A549 (cell line): ENCODE data around the gene GRIP1. TPM values are rescaled to one million over a fixed set of nuclear protein-coding genes. Genes with fewer than 3 reads are reported as not detected.

ENCODE experiments used
- ATAC-seq, 2 experiments: fragments of 200-7000 bp in 1 of 2; fragments of >200 bp in 1 of 2; cut with Nextera tagmentation in 1 of 2; cut with Tn5 transposase in 1 of 2; 3 replicates each; pipeline versions ENCODE4 v1.8.0 to v1.9.1; 2018 to 2020; ENCODE audit warnings: mild to moderate bottlenecking in 1 of 2, moderate library complexity in 1 of 2
- CTCF ChIA-PET: fragments of 300-600 bp; sonication (Branson Sonifier 250); formaldehyde crosslinking; extraction: SDS; loops from one replicate; lab custom pipeline; 2021; ENCODE audit warnings: antibody characterized with exemption, inconsistent platforms; lab: Yijun Ruan, JAX
- POLR2A ChIA-PET: fragments of 350-600 bp; formaldehyde crosslinking; extraction: SDS; loops from one replicate; lab custom pipeline; 2021; ENCODE audit warnings: antibody characterized with exemption, inconsistent platforms; lab: Yijun Ruan, JAX
- DNase-seq, 2 experiments: peaks; one replicate each; pipeline versions ENCODE4 v3.0.0 to v3.0.0-alpha.2; 2011 to 2016; ENCODE audit warnings: low read depth in 1 of 2, low spot score in 1 of 2
- FAIRE-seq: peaks from 2 replicates; lab custom pipeline; 2011; peaks lifted over from hg19 to GRCh38; lab: Jason Lieb, UNC
- H3K27ac ChIP-seq, 2 experiments: fragments of >200 bp; sonication (Bioruptor Twin); formaldehyde crosslinking; 3 replicates each; pipeline ENCODE4 v1.5.1; 2016 to 2017
- H3K4me1 ChIP-seq: fragments of >200 bp; sonication (Bioruptor Twin); formaldehyde crosslinking; 3 replicates; pipeline ENCODE4 v1.6.1; 2016
- H3K4me2 ChIP-seq: fragments of >200 bp; sonication (Bioruptor Twin); formaldehyde crosslinking; 3 replicates; pipeline ENCODE4 v1.6.1; 2016
- H3K4me3 ChIP-seq: fragments of >200 bp; sonication (Bioruptor Twin); formaldehyde crosslinking; 3 replicates; pipeline ENCODE4 v1.5.1; 2016
- H3K9me3 ChIP-seq: fragments of >200 bp; sonication (Bioruptor Twin); formaldehyde crosslinking; 3 replicates; pipeline ENCODE4 v1.6.1; 2016
- BHLHE40 ChIP-seq: IDR thresholded peaks from 2 replicates; pipeline ENCODE4 v1.6.1; 2012; ENCODE audit warnings: low read depth, low read length, inconsistent platforms
- CBX2 ChIP-seq: fragments of 200-600 bp; sonication (generic); IDR thresholded peaks from 2 replicates; pipeline ENCODE4 v1.6.1; 2016; ENCODE audit warnings: low read depth, mild to moderate bottlenecking, borderline replicate concordance
- CEBPB ChIP-seq, 2 experiments: fragments of >200 bp in 1 of 2; sonication (Bioruptor Twin) in 1 of 2; formaldehyde crosslinking in 1 of 2; IDR thresholded peaks; 2 replicates each; pipeline ENCODE4 v1.6.1; 2012 to 2016
- CTCF ChIP-seq: fragments of >200 bp; sonication (Bioruptor Twin); formaldehyde crosslinking; IDR thresholded peaks from 3 replicates; pipeline ENCODE4 v1.5.1; 2016
- EHF ChIP-seq: fragments of 250-450 bp; sonication (Bioruptor Pico); IDR thresholded peaks from 2 replicates; pipeline ENCODE4 v1.5.0; 2020; ENCODE audit warnings: mild to moderate bottlenecking
- ELK1 ChIP-seq: fragments of 150-350 bp; IDR thresholded peaks from 2 replicates; pipeline ENCODE4 v1.6.1; 2014; ENCODE audit warnings: low read depth, mild to moderate bottlenecking, low read length
- EP300 ChIP-seq, 2 experiments: fragments of >200 bp; sonication (Bioruptor Twin); formaldehyde crosslinking; IDR thresholded peaks; 2 replicates in 1 of 2; 3 replicates in 1 of 2; pipeline ENCODE4 v1.6.1; 2016 to 2017
- FOSL2 ChIP-seq, 2 experiments: fragments of 450-650 bp in 1 of 2; fragments of >200 bp in 1 of 2; sonication (Bioruptor Twin) in 1 of 2; formaldehyde crosslinking; IDR thresholded peaks; 2 replicates each; pipeline versions ENCODE4 v1.5.0 to v1.6.1; 2016 to 2020; ENCODE audit warnings: mild to moderate bottlenecking in 1 of 2, moderate library complexity in 1 of 2
- FOXS1 ChIP-seq: fragments of 250-450 bp; sonication (Bioruptor Pico); IDR thresholded peaks from 2 replicates; pipeline ENCODE4 v1.5.0; 2020; ENCODE audit warnings: mild to moderate bottlenecking, moderate library complexity
- GATA3 ChIP-seq: IDR thresholded peaks from 2 replicates; pipeline ENCODE4 v1.6.1; 2012; ENCODE audit warnings: borderline replicate concordance
- HOXA7 ChIP-seq: fragments of 250-450 bp; sonication (Bioruptor Pico); IDR thresholded peaks from 2 replicates; pipeline ENCODE4 v1.5.0; 2020; ENCODE audit warnings: mild to moderate bottlenecking, moderate library complexity
- HOXB5 ChIP-seq: fragments of 250-450 bp; sonication (Bioruptor Pico); IDR thresholded peaks from 2 replicates; pipeline ENCODE4 v1.5.0; 2020; ENCODE audit warnings: mild to moderate bottlenecking, moderate library complexity
- JUNB ChIP-seq: fragments of >200 bp; sonication (Bioruptor Twin); formaldehyde crosslinking; IDR thresholded peaks from 2 replicates; pipeline ENCODE4 v1.6.1; 2016
- KDM1A ChIP-seq: fragments of 200-600 bp; sonication (generic); IDR thresholded peaks from 2 replicates; pipeline ENCODE4 v1.6.1; 2016; ENCODE audit warnings: low read depth, mild to moderate bottlenecking
- KDM5A ChIP-seq: fragments of 200-600 bp; sonication (generic); IDR thresholded peaks from 2 replicates; pipeline ENCODE4 v1.6.1; 2016; ENCODE audit warnings: antibody characterized with exemption, mild to moderate bottlenecking
- MAFK ChIP-seq: fragments of 450-650 bp; IDR thresholded peaks from 2 replicates; pipeline ENCODE4 v1.6.1; 2014; ENCODE audit not compliant: partially characterized antibody
- MAX ChIP-seq: IDR thresholded peaks from 2 replicates; pipeline ENCODE4 v1.6.1; 2012
- NPAS2 ChIP-seq: fragments of 250-450 bp; sonication (Bioruptor Pico); IDR thresholded peaks from 2 replicates; pipeline ENCODE4 v1.8.0; 2022; ENCODE audit warnings: mild to moderate bottlenecking, moderate library complexity, borderline replicate concordance
- NR3C1 ChIP-seq: fragments of >200 bp; sonication (Bioruptor Twin); formaldehyde crosslinking; IDR thresholded peaks from 3 replicates; pipeline ENCODE4 v1.6.1; 2017
- POLR2AphosphoS2 ChIP-seq: conservative IDR thresholded peaks from 2 replicates; pipeline ENCODE4 v1.6.1; 2012; ENCODE audit warnings: low read length, improper control_type of control experiment, inconsistent platforms
- RARB ChIP-seq: fragments of 250-450 bp; sonication (Bioruptor Pico); IDR thresholded peaks from 2 replicates; pipeline ENCODE4 v1.8.0; 2021; ENCODE audit warnings: mild to moderate bottlenecking, moderate library complexity
- RFX5 ChIP-seq: fragments of 450-650 bp; IDR thresholded peaks from 2 replicates; pipeline ENCODE4 v1.7.1; 2014; ENCODE audit warnings: antibody characterized with exemption, mild to moderate bottlenecking, moderate library complexity
- SMC3 ChIP-seq: fragments of >200 bp; sonication (Bioruptor Twin); formaldehyde crosslinking; IDR thresholded peaks from 3 replicates; pipeline ENCODE4 v1.6.1; 2018; ENCODE audit warnings: inconsistent platforms
- TFCP2L1 ChIP-seq: fragments of 250-450 bp; sonication (Bioruptor Pico); IDR thresholded peaks from 2 replicates; pipeline ENCODE4 v1.5.0; 2021; ENCODE audit warnings: mild to moderate bottlenecking
- ZFP36 ChIP-seq: fragments of 450-650 bp; IDR thresholded peaks from 2 replicates; pipeline ENCODE4 v1.6.1; 2014; ENCODE audit warnings: borderline replicate concordance; ENCODE audit not compliant: partially characterized antibody
- ZNF302 ChIP-seq: fragments of 250-450 bp; sonication (Bioruptor Pico); IDR thresholded peaks from 2 replicates; pipeline ENCODE4 v1.9.0; 2021; ENCODE audit warnings: inconsistent platforms, mild to moderate bottlenecking, moderate library complexity
- ZSCAN20 ChIP-seq: fragments of 250-450 bp; sonication (Bioruptor Pico); IDR thresholded peaks from 2 replicates; pipeline ENCODE4 v1.8.0; 2022; ENCODE audit warnings: mild to moderate bottlenecking, moderate library complexity
- WGBS: methylation state at CpG from one replicate; pipeline ENCODE4 v1.1.6; 2017; ENCODE audit errors: missing lambda C conversion rate; 5-methylcytosine and 5-hydroxymethylcytosine counted together
- polyA plus RNA-seq, 4 experiments: library from polyadenylated mRNA; depleted of rRNA in 3 of 4; stranded (reverse); fragments of >200 nt; fragmentation: RNase III in 1 of 4; extraction: RNeasy Plus Mini Kit Qiagen cat#74134 plus additional on column Dnase treatment in 1 of 4; gene quantifications; 2 replicates in 3 of 4; 3 replicates in 1 of 4; pipeline ENCODE4 v1.2.3, GENCODE V29; 2011 to 2017
- TF ChIP-seq, protein P1 (sequence below): fragments of >200 bp; sonication (Bioruptor Twin); formaldehyde crosslinking; IDR thresholded peaks from 2 replicates; pipeline ENCODE4 v1.6.1; 2016
- TF ChIP-seq, protein P2 (sequence below): fragments of 200-600 bp; sonication (generic); IDR thresholded peaks from 2 replicates; pipeline ENCODE4 v1.6.1; 2016; ENCODE audit warnings: antibody characterized with exemption, mild to moderate bottlenecking, moderate library complexity

GRIP1 gene
- polyA plus RNA-seq, 2 of the 4 experiments (the other 2 are of a cell fraction), result 4.6 to 5.8 TPM

DNA sequence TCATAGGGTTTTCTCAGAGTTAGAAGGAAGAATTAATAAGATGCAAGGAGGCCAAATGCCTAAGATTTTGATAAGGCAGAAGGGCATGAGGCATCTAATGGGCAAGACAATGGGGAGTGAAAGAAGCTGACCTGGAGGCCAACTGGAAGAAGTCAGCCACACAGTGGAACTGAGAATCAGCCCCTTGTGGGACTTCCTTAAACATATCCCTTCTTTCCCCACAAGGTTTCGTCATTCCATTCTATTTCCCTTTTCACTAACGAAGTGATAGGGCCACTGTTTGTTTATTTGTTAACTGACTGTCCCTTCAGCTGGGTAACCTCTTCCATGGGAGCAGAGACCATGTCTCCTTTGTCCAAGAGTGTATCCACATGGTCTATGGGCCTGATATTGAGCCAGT is 290.4 kb downstream of the GRIP1 start:
- ChIA-PET CTCF (no interaction called here), POLR2A (no interaction called here)
- no peak overlapping the region for H3K4me2 ChIP-seq
- no peak for FAIRE-seq
- TF ChIP-seq GATA3 (no peak), RFX5 (no peak), FOXS1 (CRISPR knock-in tag) (no peak), TFCP2L1 (CRISPR knock-in tag) (no peak), RARB (CRISPR knock-in tag) (no peak), FOSL2 (IDR thresholded peaks at IDR 0.05) (no peak), FOSL2 (CRISPR knock-in tag; IDR thresholded peaks at IDR 0.05) (no peak), CEBPB (IDR thresholded peaks at IDR 0.05) (no peak), BHLHE40 (no peak), MAFK (no peak), JUNB (no peak), ZNF302 (CRISPR knock-in tag) (no peak), CTCF (no peak), SMC3 (no peak), ZSCAN20 (CRISPR knock-in tag) (no peak), HOXB5 (CRISPR knock-in tag) (no peak)
- TF ChIP-seq, protein P1, sequence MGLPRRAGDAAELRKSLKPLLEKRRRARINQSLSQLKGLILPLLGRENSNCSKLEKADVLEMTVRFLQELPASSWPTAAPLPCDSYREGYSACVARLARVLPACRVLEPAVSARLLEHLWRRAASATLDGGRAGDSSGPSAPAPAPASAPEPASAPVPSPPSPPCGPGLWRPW, result no peak
- TF ChIP-seq, protein P2, sequence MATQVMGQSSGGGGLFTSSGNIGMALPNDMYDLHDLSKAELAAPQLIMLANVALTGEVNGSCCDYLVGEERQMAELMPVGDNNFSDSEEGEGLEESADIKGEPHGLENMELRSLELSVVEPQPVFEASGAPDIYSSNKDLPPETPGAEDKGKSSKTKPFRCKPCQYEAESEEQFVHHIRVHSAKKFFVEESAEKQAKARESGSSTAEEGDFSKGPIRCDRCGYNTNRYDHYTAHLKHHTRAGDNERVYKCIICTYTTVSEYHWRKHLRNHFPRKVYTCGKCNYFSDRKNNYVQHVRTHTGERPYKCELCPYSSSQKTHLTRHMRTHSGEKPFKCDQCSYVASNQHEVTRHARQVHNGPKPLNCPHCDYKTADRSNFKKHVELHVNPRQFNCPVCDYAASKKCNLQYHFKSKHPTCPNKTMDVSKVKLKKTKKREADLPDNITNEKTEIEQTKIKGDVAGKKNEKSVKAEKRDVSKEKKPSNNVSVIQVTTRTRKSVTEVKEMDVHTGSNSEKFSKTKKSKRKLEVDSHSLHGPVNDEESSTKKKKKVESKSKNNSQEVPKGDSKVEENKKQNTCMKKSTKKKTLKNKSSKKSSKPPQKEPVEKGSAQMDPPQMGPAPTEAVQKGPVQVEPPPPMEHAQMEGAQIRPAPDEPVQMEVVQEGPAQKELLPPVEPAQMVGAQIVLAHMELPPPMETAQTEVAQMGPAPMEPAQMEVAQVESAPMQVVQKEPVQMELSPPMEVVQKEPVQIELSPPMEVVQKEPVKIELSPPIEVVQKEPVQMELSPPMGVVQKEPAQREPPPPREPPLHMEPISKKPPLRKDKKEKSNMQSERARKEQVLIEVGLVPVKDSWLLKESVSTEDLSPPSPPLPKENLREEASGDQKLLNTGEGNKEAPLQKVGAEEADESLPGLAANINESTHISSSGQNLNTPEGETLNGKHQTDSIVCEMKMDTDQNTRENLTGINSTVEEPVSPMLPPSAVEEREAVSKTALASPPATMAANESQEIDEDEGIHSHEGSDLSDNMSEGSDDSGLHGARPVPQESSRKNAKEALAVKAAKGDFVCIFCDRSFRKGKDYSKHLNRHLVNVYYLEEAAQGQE, result no peak
- TF ChIP-seq, all 56 proteins: peak for 0
- H3K9me3 ChIP-seq, result peaks cover 6% of the 10 kb centered on the region; the same call in 1 of the 3 replicates
- DNase-seq (no peak), ATAC-seq (no peak)
- H3K4me3 ChIP-seq, result no peak overlapping the region
- 20% methylated on average over 2 of the region's 2 CpGs for WGBS
- no peak overlapping the region for H3K27ac ChIP-seq
- H3K4me1 ChIP-seq, result no peaks in the 10 kb centered on the region

- no peak for ATAC-seq
- Histone ChIP-seq H3K9me3 (peaks cover 6% of the 10 kb centered on the region; the same call in 1 of the 3 replicates), H3K4me1 (no peaks in the 10 kb centered on the region), H3K4me3 (no peak overlapping the region), H3K27ac (no peak overlapping the region), H3K4me2 (no peak overlapping the region)
- FAIRE-seq, result no peak
- ChIA-PET CTCF (no interaction called here), POLR2A (no interaction called here)
- TF ChIP-seq NR3C1 (no peak), CBX2 (no peak), HOXA7 (CRISPR knock-in tag) (no peak), RFX5 (no peak), NPAS2 (CRISPR knock-in tag) (no peak), RARB (CRISPR knock-in tag) (no peak), EP300 (IDR thresholded peaks at IDR 0.05) (no peak), EHF (CRISPR knock-in tag) (no peak), KDM1A (no peak), ELK1 (no peak), ZFP36 (no peak), KDM5A (no peak), POLR2AphosphoS2 (no peak), MAX (no peak), CTCF (no peak), CEBPB (IDR thresholded peaks at IDR 0.05) (no peak), ZNF302 (CRISPR knock-in tag) (no peak)
- 62% methylated on average over 1 of the region's 1 CpG for WGBS
- no peak for DNase-seq
Measured at GRCh38 chr12:66387117-66387516, 291.8 kb downstream of the GRIP1 start.
